Lower leg skin (tissue), 4 donors: ENCODE data around the gene SPOCK1. TPM values are rescaled to one million over a fixed set of nuclear protein-coding genes. Genes with fewer than 3 reads are reported as not detected.

Experiments
- DNase-seq, 2 donors: peaks; one replicate each; pipeline ENCODE4 v3.0.0-alpha.2; 2019; ENCODE audit warnings: low spot score in 2 of 2
- H3K4me3 ChIP-seq: fragments of 200-600 bp; sonication (generic); 2 replicates; pipeline ENCODE4 v1.5.1; 2017; ENCODE audit warnings: mild to moderate bottlenecking, low read depth; ENCODE audit not compliant: poor library complexity, severe bottlenecking
- POLR2A ChIP-seq, 2 donors: fragments of 450-650 bp; IDR thresholded peaks; one replicate each; pipeline ENCODE4 v1.6.1; 2016 to 2017; ENCODE audit warnings: antibody characterized with exemption in 2 of 2, mild to moderate bottlenecking in 1 of 2, moderate library complexity in 1 of 2
- whole genome bisulfite sequencing, 2 donors: methylation state at CpG; one replicate each; pipeline ENCODE4 v1.1.5; 2018; 5-methylcytosine and 5-hydroxymethylcytosine counted together
- intact Hi-C: fragments of 100-400 bp; cut with DNase I; formaldehyde crosslinking; loops from one replicate; pipeline ENCODE4 v1.15.0; 2023; ENCODE audit warnings: low total_unique reads
- total RNA-seq, 4 donors: library from RNA; depleted of rRNA; stranded (reverse); fragments of >200 nt; gene quantifications; one replicate each; pipeline ENCODE4 v1.1.0, GENCODE V29; 2016
- TF ChIP-seq, protein P1 (sequence below), 3 donors: fragments of 450-650 bp; IDR thresholded peaks; one replicate each; pipeline ENCODE4 v1.5.1; 2016; ENCODE audit warnings: antibody characterized with exemption in 3 of 3, mild to moderate bottlenecking in 3 of 3, moderate library complexity in 2 of 3

Gene SPOCK1
- total RNA-seq, 4 donors from 2014 or later = 7.9 to 21.5 (median 11.7) TPM

DNA sequence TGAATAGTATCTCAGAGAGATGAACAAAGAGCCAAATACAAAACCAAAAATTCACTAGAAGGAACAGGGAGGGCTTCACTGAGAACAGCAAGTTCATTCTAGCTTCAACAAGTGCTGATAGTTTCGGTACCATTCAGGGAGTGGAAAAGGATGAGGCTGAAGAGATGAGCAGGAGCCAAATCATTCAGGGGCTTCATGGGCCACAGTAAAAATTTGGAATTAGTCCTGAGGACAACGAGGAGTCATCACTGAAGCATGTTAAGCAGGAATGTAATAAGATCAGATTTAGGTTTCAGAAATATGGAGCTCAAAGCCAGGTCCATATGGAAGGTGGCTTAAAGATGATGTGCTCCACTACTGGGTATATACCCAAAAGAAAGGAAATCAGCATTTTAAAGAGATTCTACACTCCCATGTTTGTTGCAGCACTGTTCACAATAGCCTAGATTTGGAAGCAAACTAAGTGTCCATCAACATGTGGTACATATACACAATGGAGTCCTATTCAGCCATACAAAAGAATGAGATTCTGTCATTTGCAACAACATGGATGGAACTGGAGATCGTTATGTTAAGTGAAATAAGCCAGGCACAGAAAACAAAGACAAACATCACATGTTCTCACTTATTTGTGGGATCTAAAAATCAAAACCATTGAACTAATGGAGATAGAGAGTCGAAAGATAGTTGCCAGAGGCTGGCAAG lies 36.2 kb downstream of the SPOCK1 start:
- WGBS, 2 donors = 65 to 72% methylated on average over 4 of the region's 4 CpGs
- DNase-seq = no peak
- no peak overlapping the region for H3K4me3 ChIP-seq
- TF ChIP-seq, protein P1, sequence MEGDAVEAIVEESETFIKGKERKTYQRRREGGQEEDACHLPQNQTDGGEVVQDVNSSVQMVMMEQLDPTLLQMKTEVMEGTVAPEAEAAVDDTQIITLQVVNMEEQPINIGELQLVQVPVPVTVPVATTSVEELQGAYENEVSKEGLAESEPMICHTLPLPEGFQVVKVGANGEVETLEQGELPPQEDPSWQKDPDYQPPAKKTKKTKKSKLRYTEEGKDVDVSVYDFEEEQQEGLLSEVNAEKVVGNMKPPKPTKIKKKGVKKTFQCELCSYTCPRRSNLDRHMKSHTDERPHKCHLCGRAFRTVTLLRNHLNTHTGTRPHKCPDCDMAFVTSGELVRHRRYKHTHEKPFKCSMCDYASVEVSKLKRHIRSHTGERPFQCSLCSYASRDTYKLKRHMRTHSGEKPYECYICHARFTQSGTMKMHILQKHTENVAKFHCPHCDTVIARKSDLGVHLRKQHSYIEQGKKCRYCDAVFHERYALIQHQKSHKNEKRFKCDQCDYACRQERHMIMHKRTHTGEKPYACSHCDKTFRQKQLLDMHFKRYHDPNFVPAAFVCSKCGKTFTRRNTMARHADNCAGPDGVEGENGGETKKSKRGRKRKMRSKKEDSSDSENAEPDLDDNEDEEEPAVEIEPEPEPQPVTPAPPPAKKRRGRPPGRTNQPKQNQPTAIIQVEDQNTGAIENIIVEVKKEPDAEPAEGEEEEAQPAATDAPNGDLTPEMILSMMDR (IDR thresholded peaks at IDR 0.05) = no peak
- no peak for TF ChIP-seq POLR2A (IDR thresholded peaks at IDR 0.05)
- intact Hi-C loops = no loop called here

DNA sequence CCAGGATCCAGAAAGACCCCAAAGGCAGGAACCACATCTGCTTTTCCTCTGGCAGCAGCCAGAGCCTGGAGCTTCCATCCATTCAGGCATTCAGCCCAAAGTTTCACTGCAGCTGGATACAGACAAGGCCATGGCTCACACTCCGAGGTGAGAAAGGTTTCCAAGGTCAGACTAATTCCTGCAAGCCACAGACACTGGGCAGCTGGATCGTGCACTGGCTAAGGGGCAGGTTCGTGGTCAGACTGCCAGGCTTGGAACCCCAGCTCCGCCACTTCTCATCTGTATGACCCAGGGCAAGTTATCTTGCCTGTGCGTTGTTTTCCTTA lies 36.9 kb downstream of the SPOCK1 start:
- WGBS, 2 donors = 62 to 66% methylated on average over 5 of the region's 5 CpGs
- TF ChIP-seq, protein P1 (IDR thresholded peaks at IDR 0.05) = no peak
- TF ChIP-seq POLR2A (IDR thresholded peaks at IDR 0.05) = no peak
- intact Hi-C loops = no loop called here
- DNase-seq = no peak
- H3K4me3 ChIP-seq = no peak overlapping the region

DNA sequence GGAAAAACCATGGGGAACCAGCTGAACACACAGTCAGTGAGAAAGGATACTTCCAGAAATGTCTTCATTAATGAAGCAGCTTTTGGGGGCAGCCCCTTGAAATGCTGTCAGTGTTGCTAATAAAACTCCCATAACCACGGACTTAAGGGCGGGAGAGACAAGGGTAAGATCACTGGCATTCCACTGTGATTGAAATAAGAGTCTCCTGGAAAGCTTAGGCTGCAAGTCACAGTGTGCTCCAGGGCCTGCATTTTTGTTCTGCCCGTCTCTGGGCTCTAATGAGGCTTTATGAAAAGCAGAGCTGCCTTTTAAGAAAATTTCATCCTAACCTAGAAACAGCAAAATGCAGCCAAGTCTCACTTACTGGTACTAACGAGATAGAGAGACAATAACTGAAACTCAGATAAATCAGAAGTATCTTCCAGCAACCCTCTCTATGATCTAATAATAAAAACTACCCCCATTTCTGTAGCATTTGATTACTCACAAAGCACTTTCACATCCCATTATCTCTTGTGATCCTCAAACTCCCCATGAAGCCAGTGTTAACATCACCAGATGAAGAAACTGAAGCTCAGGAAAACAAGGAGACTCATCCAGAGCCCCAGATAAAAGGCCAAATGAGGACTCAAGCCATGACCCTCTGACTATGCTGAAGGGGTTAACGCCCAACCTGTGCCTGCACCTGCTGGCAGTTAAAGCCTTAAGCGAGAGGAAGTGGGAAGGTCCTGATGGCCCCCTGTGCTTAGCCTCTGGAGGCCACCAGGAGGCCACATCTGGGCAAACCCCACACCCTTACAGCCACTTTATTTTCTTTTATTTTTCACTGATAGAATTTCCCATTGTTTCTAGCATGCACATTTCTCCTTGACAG lies 37.5 kb downstream of the SPOCK1 start:
- intact Hi-C loops = no loop called here
- DNase-seq = no peak
- TF ChIP-seq, protein P1 (IDR thresholded peaks at IDR 0.05) = no peak
- no peak for TF ChIP-seq POLR2A (IDR thresholded peaks at IDR 0.05)
- WGBS, 2 donors = 43 to 52% methylated on average over 6 of the region's 6 CpGs
- no peak overlapping the region for H3K4me3 ChIP-seq

DNA sequence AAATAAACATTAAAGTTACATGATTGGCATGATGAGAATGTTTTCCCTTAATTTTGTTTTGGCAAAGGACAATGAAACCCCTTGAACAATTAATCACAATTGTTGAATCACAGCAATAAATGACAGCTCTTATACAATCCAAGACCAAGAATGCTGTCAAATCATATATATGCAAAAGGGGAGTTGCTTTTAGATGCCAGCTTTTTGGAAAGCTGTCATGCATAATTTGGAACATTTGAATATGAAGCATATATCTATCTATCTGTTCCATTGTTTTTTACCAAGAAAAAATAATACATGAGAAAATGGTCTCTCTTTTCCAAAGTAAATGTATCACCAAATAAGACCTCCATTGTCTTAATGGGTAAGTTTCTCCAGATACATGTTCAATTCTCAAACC lies 44.5 kb downstream of the SPOCK1 start:
- TF ChIP-seq, protein P1 (IDR thresholded peaks at IDR 0.05) = no peak
- TF ChIP-seq POLR2A (IDR thresholded peaks at IDR 0.05) = no peak
- H3K4me3 ChIP-seq = no peak overlapping the region
- no peak for DNase-seq
- intact Hi-C loops = no loop called here

DNA sequence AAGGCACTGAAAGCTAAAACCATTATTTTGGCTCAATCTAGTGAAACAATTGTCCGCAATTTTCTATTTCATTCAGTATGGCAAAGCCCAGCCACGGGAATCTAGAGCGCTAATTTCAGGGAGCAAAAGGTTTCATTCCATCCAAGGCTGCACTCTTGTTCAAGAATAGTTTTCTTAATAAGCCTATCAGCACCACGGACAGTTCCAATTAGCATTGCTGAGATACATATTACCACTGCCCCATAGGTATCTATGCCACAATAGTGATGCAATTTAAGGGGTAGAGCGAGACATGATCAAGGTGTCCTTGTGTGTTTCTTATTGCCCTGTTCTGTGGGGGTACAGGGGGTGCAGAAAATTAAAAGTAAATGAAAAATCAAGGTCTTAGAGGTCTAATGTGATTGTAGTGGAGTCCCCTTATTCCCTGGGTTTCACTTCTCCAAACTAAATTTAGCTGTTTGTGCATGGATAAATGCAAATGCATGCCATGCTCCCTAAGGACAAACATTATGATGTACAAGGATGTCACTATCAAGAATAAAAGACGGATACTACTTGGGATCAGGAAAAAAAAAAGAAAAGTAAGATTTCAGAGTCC lies 45.5 kb downstream of the SPOCK1 start:
- WGBS, 2 donors = 45 to 53% methylated on average over 6 of the region's 6 CpGs
- no peak for DNase-seq
- intact Hi-C loops = no loop called here
- no peak overlapping the region for H3K4me3 ChIP-seq
- TF ChIP-seq, protein P1 (IDR thresholded peaks at IDR 0.05) = no peak
- no peak for TF ChIP-seq POLR2A (IDR thresholded peaks at IDR 0.05)
